Measurements from ENCODE around the gene SERPINE2.

- TF ChIP-seq EZH2 (IDR thresholded peaks at IDR 0.05; ENCODE audit: insufficient read depth, poor library complexity, severe bottlenecking) (no peak), EZH2phosphoT487 (IDR thresholded peaks at IDR 0.05; ENCODE audit: insufficient read depth, low read depth) (no peak)
These were observed 36.5 kb upstream of the SERPINE2 start for GRCh38 chr2:224075588-224075987.

Measured in GM23248 (cell line).